C4-2B (cell line): ENCODE results near the gene SOX1.

Experiments
- CTCF ChIP-seq: fragments of 450-650 bp; conservative IDR thresholded peaks from 2 replicates; pipeline ENCODE4 v1.5.1; 2017; ENCODE audit warnings: mild to moderate bottlenecking
- ZFX ChIP-seq: fragments of 450-650 bp; IDR thresholded peaks from 2 replicates; pipeline ENCODE4 v1.6.1; 2017

- TF ChIP-seq CTCF (no peak), ZFX (no peak)
Observed at GRCh38 chr13:112056284-112056727, 10.6 kb upstream of the SOX1 start.
